GM12878 (cell line): ENCODE measurements around the gene CCDC8. TPM values are rescaled to one million over a fixed set of nuclear protein-coding genes. Genes with fewer than 3 reads are reported as not detected.
"Not testable (repeated sequence)": the region's sequence is repeated elsewhere in the genome, so short reads cannot be mapped to it uniquely, and the experiment has no call there.

Source experiments
- ATAC-seq: fragments of 200-7000 bp; cut with Tn5 transposase; 3 replicates; pipeline ENCODE4 v1.9.1; 2020; ENCODE audit warnings: mild to moderate bottlenecking, moderate library complexity
- BruUV-seq: library from RNA; stranded (reverse); fragments of 400-500 nt; replicated peaks from 2 replicates; lab custom pipeline; 2021; lab: Mats Ljungman, UMichigan
- CTCF ChIA-PET: fragments of 300-600 bp; sonication (Branson Sonifier 250); formaldehyde crosslinking; extraction: SDS; loops from one replicate; lab custom pipeline; 2021; ENCODE audit warnings: inconsistent platforms; lab: Yijun Ruan, JAX
- POLR2A ChIA-PET: fragments of 350-600 bp; formaldehyde crosslinking; extraction: SDS; loops from one replicate; lab custom pipeline; 2021; ENCODE audit warnings: inconsistent platforms; lab: Charles Lee
- RAD21 ChIA-PET: fragments of 300-600 bp; sonication (Branson Sonifier 250); formaldehyde crosslinking; loops from one replicate; lab custom pipeline; 2023; ENCODE audit warnings: antibody characterized with exemption; ENCODE audit not compliant: unreplicated experiment; lab: Charles Lee
- SMC1A ChIA-PET: fragments of 300-600 bp; sonication (Branson Sonifier 250); formaldehyde crosslinking; loops from one replicate; lab custom pipeline; 2023; ENCODE audit not compliant: unreplicated experiment, uncharacterized antibody; lab: Charles Lee
- DNase-seq: peaks from one replicate; pipeline ENCODE4 v3.0.0-alpha.2; 2011; ENCODE audit warnings: low read depth, low spot score
- FAIRE-seq: peaks from 3 replicates; lab custom pipeline; 2011; peaks lifted over from hg19 to GRCh38; lab: Jason Lieb, UNC
- H2AFZ ChIP-seq: 2 replicates; pipeline ENCODE4 v1.6.0; 2011; ENCODE audit warnings: low read depth, low read length, control low read depth; ENCODE audit not compliant: control insufficient read depth
- H3K27ac ChIP-seq: 2 replicates; pipeline ENCODE4 v1.5.1; 2011; ENCODE audit warnings: control low read depth; ENCODE audit not compliant: control insufficient read depth, insufficient read depth
- H3K27me3 ChIP-seq, 2 experiments: replicated peaks in 1 of 2; 2 replicates each; pipeline versions ENCODE4 v1.6.0 to v1.6.1; 2011; ENCODE audit warnings: low read length in 1 of 2; ENCODE audit not compliant: control insufficient read depth in 2 of 2, insufficient read depth in 2 of 2
- H3K36me3 ChIP-seq, 2 experiments: 2 replicates each; pipeline ENCODE4 v1.5.1; 2011; ENCODE audit warnings: low read length in 1 of 2; ENCODE audit not compliant: control insufficient read depth in 2 of 2, insufficient read depth in 2 of 2
- H3K4me1 ChIP-seq: 2 replicates; pipeline ENCODE4 v1.6.1; 2011; ENCODE audit warnings: mild to moderate bottlenecking, low read length, moderate library complexity, mixed read lengths; ENCODE audit not compliant: control insufficient read depth, insufficient read depth
- H3K4me2 ChIP-seq: 2 replicates; pipeline ENCODE4 v1.6.0; 2011; ENCODE audit warnings: control low read depth; ENCODE audit not compliant: control insufficient read depth, insufficient read depth
- H3K4me3 ChIP-seq: fragments of 200-600 bp; sonication (generic); 2 replicates; pipeline ENCODE4 v1.5.1; 2016
- H3K79me2 ChIP-seq: 2 replicates; pipeline ENCODE4 v1.6.0; 2011; ENCODE audit warnings: low read length; ENCODE audit not compliant: control insufficient read depth, insufficient read depth
- H3K9ac ChIP-seq: 2 replicates; pipeline ENCODE4 v1.8.0; 2011; ENCODE audit warnings: low read length, control low read depth, mixed read lengths; ENCODE audit not compliant: control insufficient read depth, insufficient read depth
- H3K9me3 ChIP-seq: replicated peaks from 3 replicates; pipeline ENCODE4 v1.5.1; 2011; ENCODE audit warnings: mild to moderate bottlenecking, low read length; ENCODE audit not compliant: control insufficient read depth, insufficient read depth
- H4K20me1 ChIP-seq: 2 replicates; pipeline ENCODE4 v1.6.0; 2011; ENCODE audit not compliant: control insufficient read depth, insufficient read depth
- ASH2L ChIP-seq: fragments of 300-600, 200-600 bp; sonication (generic); IDR thresholded peaks from 2 replicates; pipeline ENCODE4 v1.6.1; 2017; ENCODE audit warnings: low read depth, mild to moderate bottlenecking, borderline replicate concordance
- MYC ChIP-seq: IDR thresholded peaks from 2 replicates; pipeline ENCODE4 v1.6.1; 2011; ENCODE audit warnings: mild to moderate bottlenecking, low read length, moderate library complexity, inconsistent platforms; ENCODE audit not compliant: insufficient read depth, insufficient replicate concordance, insufficient read length, severe bottlenecking
- POU2F2 ChIP-seq: IDR thresholded peaks from 3 replicates; pipeline ENCODE4 v1.6.1; 2011; ENCODE audit warnings: low read depth, mild to moderate bottlenecking, low read length, borderline replicate concordance
- WGBS: methylation state at CpG from one replicate; pipeline ENCODE4 v1.1.6; 2016; ENCODE audit warnings: low lambda C conversion rate; ENCODE audit not compliant: insufficient replicate concordance, insufficient coverage; ENCODE audit errors: missing lambda C conversion rate; 5-methylcytosine and 5-hydroxymethylcytosine counted together
- in situ Hi-C: fragments of 300-500 bp; cut with MboI; formaldehyde crosslinking; loops from 9 replicates; pipeline ENCODE4 v1.14.3; 2018; ENCODE audit warnings: mixed read lengths
- intact Hi-C: fragments of 100-400 bp; cut with micrococcal nuclease; formaldehyde crosslinking; loops from one replicate; pipeline ENCODE4 v1.14.2; 2022; ENCODE audit not compliant: unreplicated experiment
- polyA plus RNA-seq, 11 experiments: library from polyadenylated mRNA; depleted of rRNA in 4 of 11; unstranded in 6 of 11; stranded (reverse) in 5 of 11; fragments of >200 nt; fragmentation: Nextera tagmentation in 4 of 11; fragmentation: Illumina TruSeq in 1 of 11; extraction: Ambion mirVana in 4 of 11; extraction: Trizol in 1 of 11; gene quantifications; 1 replicate in 1 of 11; 2 replicates in 10 of 11; pipeline versions ENCODE4 v1.2.1 to v1.2.3, GENCODE V29; 2011 to 2016; ENCODE audit warnings: inconsistent platforms in 2 of 11, missing spikeins in 2 of 11, low read depth in 1 of 11
- total RNA-seq, 4 experiments: library from RNA; depleted of rRNA in 3 of 4; stranded (reverse); fragments of >200 nt in 3 of 4; fragmentation: Illumina TruSeq in 1 of 4; extraction: Trizol in 1 of 4; gene quantifications; 2 replicates each; pipeline versions ENCODE4 v1.2.1 to v1.2.3, GENCODE V29; 2013 to 2021
- TF ChIP-seq, protein P1 (sequence below): fragments of 450-650 bp; IDR thresholded peaks from 2 replicates; pipeline ENCODE4 v1.6.1; 2018; ENCODE audit warnings: mild to moderate bottlenecking, low read depth, moderate library complexity; ENCODE audit not compliant: partially characterized antibody

The CCDC8 gene
- total and polyA plus RNA-seq, 10 of the 15 experiments (the other 5 are each of a cell fraction or from before 2014, with no cell fraction given), result under 0.01 to 0.15 (median 0.05) TPM; not detected in 5

DNA sequence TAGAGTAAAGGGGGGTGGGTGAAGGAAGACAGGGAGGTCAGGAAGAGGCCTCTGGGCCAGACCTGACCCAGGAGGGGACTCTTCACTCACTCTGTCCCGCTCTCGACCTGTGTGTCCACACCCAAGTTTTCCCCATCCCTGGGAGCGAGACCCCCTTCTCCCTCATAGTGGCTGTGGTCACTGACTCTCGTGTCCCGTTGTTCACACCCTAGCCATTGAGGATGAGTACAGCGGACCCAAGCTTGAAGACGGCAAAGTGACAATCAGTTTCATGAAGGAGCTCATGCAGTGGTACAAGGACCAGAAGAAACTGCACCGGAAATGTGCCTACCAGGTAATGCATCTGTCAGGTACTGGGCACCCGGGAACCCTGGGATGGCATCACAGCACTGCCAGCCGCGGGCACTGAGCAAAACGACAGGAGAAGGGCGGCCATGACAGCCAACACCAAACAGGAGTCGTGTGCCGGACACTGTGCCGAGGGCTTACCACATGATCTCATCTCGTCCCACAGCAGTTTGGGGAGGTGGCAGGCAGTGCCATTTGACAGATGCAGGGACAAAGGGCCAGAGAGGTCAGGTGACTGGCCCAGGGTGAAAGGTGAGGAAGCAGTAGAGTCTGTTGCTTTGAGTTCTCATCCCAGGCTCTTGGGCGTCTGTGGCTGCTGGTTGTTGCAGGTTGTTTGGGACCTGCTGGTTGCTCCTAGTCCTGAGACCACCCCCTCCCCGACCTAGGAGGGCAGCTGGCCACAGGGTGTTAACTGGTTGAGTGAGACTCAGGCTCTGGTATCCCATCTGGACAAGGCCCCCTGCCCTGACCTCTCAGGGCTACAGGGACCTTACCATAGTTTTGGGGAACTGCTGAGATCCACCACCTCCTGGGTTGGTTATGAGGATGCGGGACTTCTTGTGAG lies 36.9 kb downstream of the CCDC8 start:
- ChIA-PET POLR2A (no interaction called here), SMC1A (no interaction called here), CTCF (interaction anchor here (1.8 kb wide), 1 partner anchor 8 kb away, joined by 5 read pairs; no protein-coding TSS in a partner anchor), RAD21 (no interaction called here)
- no TSS peak for BruUV-seq
- in situ Hi-C loops, result no loop called here
- Histone ChIP-seq H3K79me2 (no peaks in the 10 kb centered on the region; the same call in none of the 2 replicates), H3K9ac (no peak overlapping the region), H4K20me1 (no peaks in the 10 kb centered on the region; the same call in 1 of the 2 replicates), H3K36me3 (peaks cover 16 to 24% of the 10 kb centered on the region in 2 experiments), H2AFZ (no peak overlapping the region), H3K27me3 (no peaks in the 10 kb centered on the region), H3K4me2 (no peak overlapping the region), H3K4me3 (no peak overlapping the region), H3K27ac (no peak overlapping the region), H3K9me3 (no peaks in the 10 kb centered on the region), H3K4me1 (peaks cover 3% of the 10 kb centered on the region)
- no peak for FAIRE-seq
- TF ChIP-seq ASH2L, result no peak
- TF ChIP-seq MYC, result no peak
- TF ChIP-seq, protein P1, sequence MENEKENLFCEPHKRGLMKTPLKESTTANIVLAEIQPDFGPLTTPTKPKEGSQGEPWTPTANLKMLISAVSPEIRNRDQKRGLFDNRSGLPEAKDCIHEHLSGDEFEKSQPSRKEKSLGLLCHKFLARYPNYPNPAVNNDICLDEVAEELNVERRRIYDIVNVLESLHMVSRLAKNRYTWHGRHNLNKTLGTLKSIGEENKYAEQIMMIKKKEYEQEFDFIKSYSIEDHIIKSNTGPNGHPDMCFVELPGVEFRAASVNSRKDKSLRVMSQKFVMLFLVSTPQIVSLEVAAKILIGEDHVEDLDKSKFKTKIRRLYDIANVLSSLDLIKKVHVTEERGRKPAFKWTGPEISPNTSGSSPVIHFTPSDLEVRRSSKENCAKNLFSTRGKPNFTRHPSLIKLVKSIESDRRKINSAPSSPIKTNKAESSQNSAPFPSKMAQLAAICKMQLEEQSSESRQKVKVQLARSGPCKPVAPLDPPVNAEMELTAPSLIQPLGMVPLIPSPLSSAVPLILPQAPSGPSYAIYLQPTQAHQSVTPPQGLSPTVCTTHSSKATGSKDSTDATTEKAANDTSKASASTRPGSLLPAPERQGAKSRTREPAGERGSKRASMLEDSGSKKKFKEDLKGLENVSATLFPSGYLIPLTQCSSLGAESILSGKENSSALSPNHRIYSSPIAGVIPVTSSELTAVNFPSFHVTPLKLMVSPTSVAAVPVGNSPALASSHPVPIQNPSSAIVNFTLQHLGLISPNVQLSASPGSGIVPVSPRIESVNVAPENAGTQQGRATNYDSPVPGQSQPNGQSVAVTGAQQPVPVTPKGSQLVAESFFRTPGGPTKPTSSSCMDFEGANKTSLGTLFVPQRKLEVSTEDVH, result no peak
- no peak for TF ChIP-seq POU2F2
- WGBS, result 96% methylated on average over 20 of the region's 20 CpGs
- intact Hi-C loops, result no loop called here
- no peak for DNase-seq
- no peak for ATAC-seq

DNA sequence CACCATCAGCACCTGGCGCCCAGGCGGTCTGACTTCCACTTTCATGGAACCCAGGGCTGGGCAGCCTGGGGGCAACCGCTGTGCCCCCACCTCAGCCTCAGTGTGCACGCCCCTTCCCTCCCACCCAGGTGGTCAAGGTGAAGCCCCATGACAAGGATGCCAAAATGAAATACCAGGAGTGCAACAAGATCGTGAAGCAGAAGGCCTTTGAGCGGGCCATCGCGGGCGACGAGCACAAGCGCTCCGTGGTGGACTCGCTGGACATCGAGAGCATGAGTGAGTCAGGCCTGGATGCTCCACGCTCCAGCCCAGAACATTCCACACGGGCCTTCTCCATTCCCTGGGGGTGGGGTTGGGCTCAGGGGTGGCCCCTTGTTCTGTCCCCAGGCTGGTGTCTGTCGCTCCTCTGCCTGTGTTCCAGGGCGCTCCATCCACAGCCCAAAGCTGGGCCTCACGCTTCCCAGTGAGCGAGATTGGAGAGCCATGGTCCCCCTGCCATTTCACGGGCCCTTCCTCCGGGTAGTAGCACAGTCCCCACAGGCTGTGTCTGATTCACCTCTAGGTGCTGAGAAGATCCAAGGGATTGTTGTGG lies 37.8 kb downstream of the CCDC8 start:
- ATAC-seq, in situ Hi-C loops, RAD21 ChIA-PET, BruUV-seq, H3K4me2 ChIP-seq, H3K4me3 ChIP-seq, H4K20me1 ChIP-seq, CTCF ChIA-PET, H2AFZ ChIP-seq, H3K27ac ChIP-seq, DNase-seq, POLR2A ChIA-PET, FAIRE-seq, SMC1A ChIA-PET, H3K9me3 ChIP-seq, H3K79me2 ChIP-seq, intact Hi-C loops, H3K9ac ChIP-seq, H3K27me3 ChIP-seq, H3K4me1 ChIP-seq: not testable (repeated sequence)
- peaks cover 16 to 27% of the 10 kb centered on the region in 2 experiments for H3K36me3 ChIP-seq
- WGBS, result 94% methylated on average over 22 of the region's 22 CpGs
